ENCODE data around the gene CLTB. TPM values are rescaled to one million over a fixed set of nuclear protein-coding genes. Genes with fewer than 3 reads are reported as not detected.

The CLTB gene
- total and polyA plus RNA-seq, 2 of the 4 experiments (the other 2 are of a cell fraction), result 87.6 to 99.9 TPM

GRCh38 chr5:176425791-176426190, 9.5 kb upstream of the CLTB start:
- Histone ChIP-seq H3K27ac (ENCODE audit: insufficient read depth, low read length) (no peak overlapping the region), H2BK120ac (ENCODE audit: low read depth, low read length) (no peak overlapping the region), H3K79me1 (ENCODE audit: low read depth in 1 of 2, low read length in 2 of 2) (no peaks in the 10 kb centered on the region), H2BK20ac (ENCODE audit: low read depth, low read length) (no peak overlapping the region), H3K14ac (replicated peaks; ENCODE audit: low read depth, low read length) (no peak overlapping the region), H2BK5ac (ENCODE audit: low read depth, low read length, poor library complexity, severe bottlenecking) (no peak overlapping the region), H3K4me3 (ENCODE audit: insufficient read depth, low read depth, low read length) (no peak overlapping the region), H3K4me1 (ENCODE audit: control insufficient read depth, insufficient read depth, low read length) (no peaks in the 10 kb centered on the region), H2AK5ac (ENCODE audit: low read depth, low read length) (no peak overlapping the region), H4K91ac (ENCODE audit: insufficient read depth, low read depth, low read length) (no peak overlapping the region), H2AK9ac (replicated peaks; ENCODE audit: low read depth, low read length, poor library complexity) (no peak overlapping the region), H3K9me3 (ENCODE audit: control insufficient read depth, insufficient read depth, low read length) (peaks cover 2% of the 10 kb centered on the region; the same call in 1 of the 2 replicates), H3K18ac (ENCODE audit: low read depth, low read length) (no peak overlapping the region), H3K36me3 (ENCODE audit: control insufficient read depth, insufficient read depth, low read length) (no peaks in the 10 kb centered on the region), H3K56ac (ENCODE audit: extremely low read depth, insufficient read depth, low read length) (no peak overlapping the region), H2BK15ac (ENCODE audit: low read depth, low read length) (no peak overlapping the region), H3K4ac (ENCODE audit: low read depth, low read length) (no peak overlapping the region), H3K9ac (ENCODE audit: low read depth, low read length) (no peak overlapping the region), H4K5ac (ENCODE audit: low read depth, low read length) (no peak overlapping the region), H2AFZ (replicated peaks; ENCODE audit: low read length, poor library complexity) (no peak overlapping the region), H3K27me3 (ENCODE audit: control insufficient read depth, insufficient read depth, low read length) (peaks cover under 1% of the 10 kb centered on the region; the same call in 1 of the 2 replicates), H3K9me1 (ENCODE audit: insufficient read depth, low read length) (no peaks in the 10 kb centered on the region), H3K4me2 (ENCODE audit: low read depth, low read length) (no peak overlapping the region), H4K20me1 (ENCODE audit: insufficient read depth, low read length) (no peaks in the 10 kb centered on the region), H4K8ac (ENCODE audit: low read depth in 2 of 2, low read length in 2 of 2) (no peak overlapping the region), H3K23ac (ENCODE audit: low read depth, low read length) (no peak overlapping the region)
- DNase-seq (no peak), ATAC-seq (ENCODE audit: low read depth) (no peak)
- no CpG with 5 or more reads among the region's 1 CpG for WGBS, 2 experiments (ENCODE audit: extremely low coverage in 2 of 2, insufficient read length in 1 of 2)
- intact Hi-C loops (cut with micrococcal nuclease), result no loop called here
- POLR2A ChIA-PET (ENCODE audit: unreplicated experiment), result no interaction called here
- CTCF ChIA-PET, result no interaction called here
- dilution Hi-C loops (cut with HindIII; ENCODE audit: low sequenced_read_pairs, unreplicated experiment), result no loop called here
- no peak for TF ChIP-seq CHD1 (IDR thresholded peaks at IDR 0.05; ENCODE audit: low read depth, low read length)
- TF ChIP-seq RAD21 (IDR thresholded peaks at IDR 0.05; ENCODE audit: low read length), result no peak
- TF ChIP-seq USF2 (IDR thresholded peaks at IDR 0.05; ENCODE audit: low read depth, low read length), result no peak
- TF ChIP-seq CTCF (conservative IDR thresholded peaks at IDR 0.05; ENCODE audit: low read depth, low read length), result no peak
- TF ChIP-seq MAZ (IDR thresholded peaks at IDR 0.05; ENCODE audit: borderline replicate concordance, low read depth, low read length), result no peak
- TF ChIP-seq NFE2L2 (IDR thresholded peaks at IDR 0.05; ENCODE audit: low read depth, low read length), result no peak
- TF ChIP-seq FOS (IDR thresholded peaks at IDR 0.05; ENCODE audit: low read depth, low read length), result no peak
- no peak for TF ChIP-seq MAFK (IDR thresholded peaks at IDR 0.05; ENCODE audit: low read depth, low read length)
- no peak for TF ChIP-seq MXI1 (IDR thresholded peaks at IDR 0.05; ENCODE audit: borderline replicate concordance, low read depth, low read length)
- TF ChIP-seq CEBPB (IDR thresholded peaks at IDR 0.05; ENCODE audit: low read depth, low read length), result no peak
- no peak for TF ChIP-seq BHLHE40 (IDR thresholded peaks at IDR 0.05; ENCODE audit: low read depth, low read length)
- TF ChIP-seq SMC3 (IDR thresholded peaks at IDR 0.05; ENCODE audit: low read depth, low read length), result no peak
- no peak for TF ChIP-seq RCOR1 (IDR thresholded peaks at IDR 0.05; ENCODE audit: insufficient replicate concordance, low read length)
- TF ChIP-seq ELK1 (IDR thresholded peaks at IDR 0.05; ENCODE audit: borderline replicate concordance, low read depth, low read length), result no peak
- no peak for TF ChIP-seq RFX5 (IDR thresholded peaks at IDR 0.05; ENCODE audit: low read depth, low read length)
- no peak for TF ChIP-seq POLR2A (IDR thresholded peaks at IDR 0.05; ENCODE audit: low read depth, low read length)
- BruUV-seq (replicated peaks), result no TSS peak
- in situ Hi-C loops (cut with MboI; ENCODE audit: low sequenced_read_pairs), result no loop called here

Data from IMR-90 (cell line).